ENCODE measurements around the gene BET1. TPM values are rescaled to one million over a fixed set of nuclear protein-coding genes. Genes with fewer than 3 reads are reported as not detected.

The BET1 gene
- total RNA-seq, 1 experiment from 2014 or later = 14.3 TPM

- H3K4me3 ChIP-seq (ENCODE audit: low read depth in 2 of 2, low read length in 2 of 2) = no peak overlapping the region
- no peak for DNase-seq (ENCODE audit: low read depth, low spot score)
- H3K4me1 ChIP-seq (ENCODE audit: control insufficient read depth, insufficient read depth, low read length) = no peaks in the 10 kb centered on the region
- intact Hi-C loops (cut with micrococcal nuclease; ENCODE audit: unreplicated experiment) (no loop called here), in situ Hi-C loops (cut with HindIII; ENCODE audit: low pct_unique_long_range_greater_than_20kb, low sequenced_read_pairs) (no loop called here)
- no TSS peak for BruUV-seq (replicated peaks)
- no peaks in the 10 kb centered on the region for H3K36me3 ChIP-seq (ENCODE audit: control insufficient read depth, insufficient read depth, low read length)
- H3K9me3 ChIP-seq (ENCODE audit: control insufficient read depth, insufficient read depth, low read depth, low read length) = no peaks in the 10 kb centered on the region
- POLR2A ChIA-PET = no interaction called here
- CTCF ChIA-PET = no interaction called here
- H3K27ac ChIP-seq (ENCODE audit: low read length) = no peak overlapping the region
- TF ChIP-seq, protein P1, sequence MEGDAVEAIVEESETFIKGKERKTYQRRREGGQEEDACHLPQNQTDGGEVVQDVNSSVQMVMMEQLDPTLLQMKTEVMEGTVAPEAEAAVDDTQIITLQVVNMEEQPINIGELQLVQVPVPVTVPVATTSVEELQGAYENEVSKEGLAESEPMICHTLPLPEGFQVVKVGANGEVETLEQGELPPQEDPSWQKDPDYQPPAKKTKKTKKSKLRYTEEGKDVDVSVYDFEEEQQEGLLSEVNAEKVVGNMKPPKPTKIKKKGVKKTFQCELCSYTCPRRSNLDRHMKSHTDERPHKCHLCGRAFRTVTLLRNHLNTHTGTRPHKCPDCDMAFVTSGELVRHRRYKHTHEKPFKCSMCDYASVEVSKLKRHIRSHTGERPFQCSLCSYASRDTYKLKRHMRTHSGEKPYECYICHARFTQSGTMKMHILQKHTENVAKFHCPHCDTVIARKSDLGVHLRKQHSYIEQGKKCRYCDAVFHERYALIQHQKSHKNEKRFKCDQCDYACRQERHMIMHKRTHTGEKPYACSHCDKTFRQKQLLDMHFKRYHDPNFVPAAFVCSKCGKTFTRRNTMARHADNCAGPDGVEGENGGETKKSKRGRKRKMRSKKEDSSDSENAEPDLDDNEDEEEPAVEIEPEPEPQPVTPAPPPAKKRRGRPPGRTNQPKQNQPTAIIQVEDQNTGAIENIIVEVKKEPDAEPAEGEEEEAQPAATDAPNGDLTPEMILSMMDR (IDR thresholded peaks at IDR 0.05) = no peak
- TF ChIP-seq TCF7L2 (IDR thresholded peaks at IDR 0.05; ENCODE audit: low read depth, low read length) (no peak), SIN3A (IDR thresholded peaks at IDR 0.05; ENCODE audit: borderline replicate concordance, insufficient read depth, low read depth, low read length) (no peak), POLR2AphosphoS5 (IDR thresholded peaks at IDR 0.05; ENCODE audit: low read depth, low read length) (no peak)
- TF ChIP-seq, protein P2, sequence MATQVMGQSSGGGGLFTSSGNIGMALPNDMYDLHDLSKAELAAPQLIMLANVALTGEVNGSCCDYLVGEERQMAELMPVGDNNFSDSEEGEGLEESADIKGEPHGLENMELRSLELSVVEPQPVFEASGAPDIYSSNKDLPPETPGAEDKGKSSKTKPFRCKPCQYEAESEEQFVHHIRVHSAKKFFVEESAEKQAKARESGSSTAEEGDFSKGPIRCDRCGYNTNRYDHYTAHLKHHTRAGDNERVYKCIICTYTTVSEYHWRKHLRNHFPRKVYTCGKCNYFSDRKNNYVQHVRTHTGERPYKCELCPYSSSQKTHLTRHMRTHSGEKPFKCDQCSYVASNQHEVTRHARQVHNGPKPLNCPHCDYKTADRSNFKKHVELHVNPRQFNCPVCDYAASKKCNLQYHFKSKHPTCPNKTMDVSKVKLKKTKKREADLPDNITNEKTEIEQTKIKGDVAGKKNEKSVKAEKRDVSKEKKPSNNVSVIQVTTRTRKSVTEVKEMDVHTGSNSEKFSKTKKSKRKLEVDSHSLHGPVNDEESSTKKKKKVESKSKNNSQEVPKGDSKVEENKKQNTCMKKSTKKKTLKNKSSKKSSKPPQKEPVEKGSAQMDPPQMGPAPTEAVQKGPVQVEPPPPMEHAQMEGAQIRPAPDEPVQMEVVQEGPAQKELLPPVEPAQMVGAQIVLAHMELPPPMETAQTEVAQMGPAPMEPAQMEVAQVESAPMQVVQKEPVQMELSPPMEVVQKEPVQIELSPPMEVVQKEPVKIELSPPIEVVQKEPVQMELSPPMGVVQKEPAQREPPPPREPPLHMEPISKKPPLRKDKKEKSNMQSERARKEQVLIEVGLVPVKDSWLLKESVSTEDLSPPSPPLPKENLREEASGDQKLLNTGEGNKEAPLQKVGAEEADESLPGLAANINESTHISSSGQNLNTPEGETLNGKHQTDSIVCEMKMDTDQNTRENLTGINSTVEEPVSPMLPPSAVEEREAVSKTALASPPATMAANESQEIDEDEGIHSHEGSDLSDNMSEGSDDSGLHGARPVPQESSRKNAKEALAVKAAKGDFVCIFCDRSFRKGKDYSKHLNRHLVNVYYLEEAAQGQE (IDR thresholded peaks at IDR 0.05; ENCODE audit: insufficient read depth in 1 of 2, low read depth in 2 of 2, low read length in 1 of 2) = no peak
- ATAC-seq = no peak
- H3K27me3 ChIP-seq (ENCODE audit: control insufficient read depth, insufficient read depth, low read length) = no peaks in the 10 kb centered on the region
Observed at GRCh38 chr7:93958216-93958615, 45.9 kb downstream of the BET1 start.

GRCh38 chr7:93957767-93958166 is 46.4 kb downstream of the BET1 start:
- no TSS peak for BruUV-seq (replicated peaks)
- intact Hi-C loops (cut with micrococcal nuclease; ENCODE audit: unreplicated experiment) = no loop called here

More at GRCh38 chr7:93957767-93958166, 46.4 kb downstream of the BET1 start:
- TF ChIP-seq POLR2AphosphoS5 (IDR thresholded peaks at IDR 0.05; ENCODE audit: low read depth, low read length) (no peak), TCF7L2 (IDR thresholded peaks at IDR 0.05; ENCODE audit: low read depth, low read length) (no peak), SIN3A (IDR thresholded peaks at IDR 0.05; ENCODE audit: borderline replicate concordance, insufficient read depth, low read depth, low read length) (no peak)
- TF ChIP-seq, protein P2 (IDR thresholded peaks at IDR 0.05; ENCODE audit: insufficient read depth in 1 of 2, low read depth in 2 of 2, low read length in 1 of 2) = no peak
- TF ChIP-seq, protein P1 (IDR thresholded peaks at IDR 0.05) = no peak
- POLR2A ChIA-PET = no interaction called here
- CTCF ChIA-PET = no interaction called here
- no peak for ATAC-seq
- H3K27me3 ChIP-seq (ENCODE audit: control insufficient read depth, insufficient read depth, low read length) = no peaks in the 10 kb centered on the region
- H3K36me3 ChIP-seq (ENCODE audit: control insufficient read depth, insufficient read depth, low read length) = no peaks in the 10 kb centered on the region
- DNase-seq (ENCODE audit: low read depth, low spot score) = no peak
- no peak overlapping the region for H3K27ac ChIP-seq (ENCODE audit: low read length)
- no peaks in the 10 kb centered on the region for H3K4me1 ChIP-seq (ENCODE audit: control insufficient read depth, insufficient read depth, low read length)
- H3K4me3 ChIP-seq (ENCODE audit: low read depth in 2 of 2, low read length in 2 of 2) = no peak overlapping the region
- in situ Hi-C loops (cut with HindIII; ENCODE audit: low pct_unique_long_range_greater_than_20kb, low sequenced_read_pairs) = no loop called here
- H3K9me3 ChIP-seq (ENCODE audit: control insufficient read depth, insufficient read depth, low read depth, low read length) = no peaks in the 10 kb centered on the region
